HEK293T (cell line): ENCODE results near the gene FAM227A.

Source experiments
- ARNT ChIP-seq: fragments of 450-650 bp; IDR thresholded peaks from 2 replicates; pipeline ENCODE4 v1.6.1; 2017; ENCODE audit warnings: mild to moderate bottlenecking
- BHLHE40 ChIP-seq: fragments of 450-650 bp; IDR thresholded peaks from 2 replicates; pipeline ENCODE4 v1.6.1; 2016; ENCODE audit warnings: mild to moderate bottlenecking, moderate library complexity, borderline replicate concordance
- ELF4 ChIP-seq: fragments of 450-650 bp; IDR thresholded peaks from 2 replicates; pipeline ENCODE4 v1.6.1; 2017; ENCODE audit warnings: antibody characterized with exemption
- FOXA1 ChIP-seq: fragments of 450-650 bp; IDR thresholded peaks from 2 replicates; pipeline ENCODE4 v1.6.1; 2016; ENCODE audit warnings: mild to moderate bottlenecking
- FOXK2 ChIP-seq: fragments of 450-650 bp; IDR thresholded peaks from 2 replicates; pipeline ENCODE4 v1.6.1; 2016; ENCODE audit warnings: mild to moderate bottlenecking
- FOXM1 ChIP-seq: fragments of 450-650 bp; IDR thresholded peaks from 2 replicates; pipeline ENCODE4 v1.6.1; 2017; ENCODE audit warnings: mild to moderate bottlenecking, borderline replicate concordance
- HDGF ChIP-seq: fragments of 450-650 bp; IDR thresholded peaks from 2 replicates; pipeline ENCODE4 v1.6.1; 2017; ENCODE audit warnings: antibody characterized with exemption, borderline replicate concordance
- LEF1 ChIP-seq: fragments of 450-650 bp; IDR thresholded peaks from 2 replicates; pipeline ENCODE4 v1.6.1; 2017; ENCODE audit warnings: mild to moderate bottlenecking, borderline replicate concordance
- NFRKB ChIP-seq: fragments of 450-650 bp; IDR thresholded peaks from 2 replicates; pipeline ENCODE4 v1.6.1; 2016; ENCODE audit warnings: mild to moderate bottlenecking, moderate library complexity
- SP1 ChIP-seq: fragments of 450-650 bp; IDR thresholded peaks from 2 replicates; pipeline ENCODE4 v1.6.1; 2017
- SUZ12 ChIP-seq: fragments of 450-650 bp; IDR thresholded peaks from 2 replicates; pipeline ENCODE4 v1.6.1; 2016; ENCODE audit warnings: mild to moderate bottlenecking
- TARDBP ChIP-seq: fragments of 450-650 bp; IDR thresholded peaks from 2 replicates; pipeline ENCODE4 v1.6.1; 2016

GRCh38 chr22:38611559-38611958 is 44.6 kb downstream of the FAM227A start:
- TF ChIP-seq FOXM1 (no peak), NFRKB (no peak), SUZ12 (no peak), FOXK2 (no peak), HDGF (no peak), ELF4 (no peak), ARNT (no peak), SP1 (no peak), FOXA1 (no peak), TARDBP (no peak), LEF1 (no peak), BHLHE40 (no peak)
